Endometrial microvascular endothelial cells (primary cell): ENCODE data around the gene TMEM121B. TPM values are rescaled to one million over a fixed set of nuclear protein-coding genes. Genes with fewer than 3 reads are reported as not detected.

ENCODE experiments used
- in situ Hi-C: cut with HindIII; loops from 2 replicates; pipeline ENCODE4 v1.10.0; 2017; ENCODE audit warnings: low sequenced_read_pairs, low pct_unique_long_range_greater_than_20kb; ENCODE audit errors: inconsistent ontology term
- total RNA-seq: library from RNA; depleted of rRNA; stranded (reverse); fragments of >200 nt; gene quantifications from one replicate; pipeline ENCODE4 v1.2.3, GENCODE V29; 2015; ENCODE audit errors: inconsistent ontology term

The TMEM121B gene
- total RNA-seq, 1 donor from 2014 or later, result 0.46 TPM

GRCh38 chr22:17115236-17115635 is 5.9 kb downstream of the TMEM121B start:
- in situ Hi-C loops, result no loop called here

DNA sequence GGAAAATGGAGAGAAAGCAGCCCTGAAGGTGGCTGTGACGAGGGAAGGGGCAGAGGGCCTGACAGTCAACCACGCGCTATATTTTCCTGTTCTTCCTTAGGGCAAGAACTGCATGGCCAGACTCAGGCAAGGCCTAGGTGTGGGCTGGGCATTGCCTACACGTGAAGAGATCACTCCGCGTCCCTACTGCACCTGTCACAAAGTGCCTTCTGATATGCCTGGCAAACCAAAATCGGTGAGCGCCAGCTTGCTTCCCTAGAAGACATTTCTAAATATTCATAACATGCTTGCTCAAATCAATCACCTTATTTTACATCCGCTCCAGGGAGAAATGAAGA is 6.3 kb downstream of the TMEM121B start:
- in situ Hi-C loops, result no loop called here

DNA sequence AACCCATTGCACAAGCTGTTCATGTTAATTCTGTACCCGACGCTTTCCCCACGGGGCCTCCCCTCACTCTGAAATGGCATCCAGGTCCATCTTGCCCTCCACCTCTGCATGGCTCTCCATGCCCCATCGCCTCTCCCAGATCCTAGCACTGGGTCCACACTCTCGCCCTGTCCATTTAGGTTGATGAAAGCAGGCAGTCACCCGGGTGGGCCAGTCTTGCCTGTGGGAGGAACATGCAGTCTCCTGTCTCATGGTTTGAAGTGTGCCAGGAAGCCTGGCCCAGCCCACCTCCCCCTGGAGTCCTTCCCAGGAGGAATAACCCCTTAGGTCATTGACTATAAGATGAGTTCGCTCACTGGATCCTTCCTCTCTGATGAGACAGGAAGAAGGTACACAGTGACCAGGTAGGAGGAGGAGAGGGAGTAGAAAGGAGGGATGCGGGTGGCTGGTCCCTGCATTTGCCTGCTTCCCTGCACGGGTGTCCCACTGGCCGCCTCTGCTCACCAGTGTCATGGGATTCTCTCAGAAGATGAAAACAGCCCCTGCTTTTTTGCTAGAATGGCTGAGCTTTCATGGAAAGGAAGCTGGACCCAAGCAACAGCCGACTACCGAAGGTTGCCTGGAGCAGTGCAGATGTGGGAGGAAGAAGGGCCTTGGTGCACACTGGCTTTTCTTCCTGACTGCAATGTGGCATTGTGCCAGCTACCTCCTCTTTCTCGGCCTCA is 6.8 kb downstream of the TMEM121B start:
- in situ Hi-C loops, result no loop called here

GRCh38 chr22:17113600-17113999 is 7.6 kb downstream of the TMEM121B start:
- in situ Hi-C loops, result no loop called here

DNA sequence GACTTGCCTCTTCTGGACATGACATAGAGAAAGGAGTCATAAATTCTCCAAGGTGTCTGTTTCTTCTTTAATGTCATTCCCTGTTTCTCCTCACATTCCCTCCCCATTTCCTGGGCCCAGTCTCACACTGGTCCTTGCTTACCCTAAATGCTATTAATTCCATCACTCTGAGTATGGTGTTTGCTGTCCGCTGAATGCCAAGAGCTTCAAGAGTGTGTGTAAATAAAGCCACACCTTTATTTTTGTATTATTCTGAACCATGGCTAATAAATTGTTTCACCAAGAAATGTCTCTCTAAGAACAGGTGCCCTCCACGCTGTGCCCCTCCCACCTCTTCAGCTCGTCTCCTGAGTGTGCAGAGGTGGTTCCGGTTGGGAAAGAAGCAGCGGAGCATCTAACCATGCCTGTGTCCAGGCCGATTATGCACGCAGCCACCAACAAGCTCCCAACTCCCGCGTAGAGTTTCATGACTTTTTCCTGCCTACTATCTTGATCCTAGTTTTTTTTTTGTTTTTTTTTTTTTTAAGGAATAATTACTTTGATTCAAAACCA is 8.6 kb downstream of the TMEM121B start:
- in situ Hi-C loops, result no loop called here

DNA sequence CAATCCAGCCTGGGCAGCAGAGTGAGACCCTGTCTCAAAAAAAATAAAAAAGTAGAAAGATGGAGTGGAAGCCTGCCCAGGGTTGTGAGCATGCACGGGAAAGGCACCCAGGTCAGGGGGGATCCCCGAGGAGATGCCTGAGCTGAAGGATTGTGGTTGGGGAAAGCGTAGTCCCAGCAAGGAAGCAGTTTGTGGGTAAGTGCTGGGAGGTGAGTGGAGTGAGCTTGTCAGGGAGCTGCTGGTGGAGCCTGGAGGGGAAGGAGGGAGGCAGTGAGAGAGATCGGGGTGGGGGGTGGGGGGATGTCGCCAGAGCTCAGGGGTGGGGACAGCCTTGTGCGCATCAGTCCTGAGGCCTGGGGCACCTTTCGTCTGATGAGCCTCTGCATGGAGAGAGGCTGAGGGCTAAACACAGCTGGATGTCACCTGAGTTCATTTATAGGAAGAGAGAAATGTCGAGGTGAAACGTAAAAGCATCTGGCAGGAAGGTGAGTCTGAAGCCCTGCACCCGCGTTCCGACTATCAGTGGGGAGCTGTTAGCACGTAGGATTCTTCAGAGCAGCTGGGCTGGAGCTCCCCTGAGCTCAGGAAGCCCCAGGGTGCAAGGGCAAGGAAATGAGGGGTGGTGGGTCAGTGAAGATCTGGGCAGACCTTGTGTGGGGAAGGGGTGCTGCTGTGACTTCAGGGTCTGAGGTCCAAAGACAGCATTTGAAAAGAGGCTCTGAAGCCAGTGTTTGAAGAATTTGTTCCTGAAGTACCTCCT is 10.2 kb downstream of the TMEM121B start:
- in situ Hi-C loops, result no loop called here

GRCh38 chr22:17109976-17110375 is 11.2 kb downstream of the TMEM121B start:
- in situ Hi-C loops, result no loop called here

DNA sequence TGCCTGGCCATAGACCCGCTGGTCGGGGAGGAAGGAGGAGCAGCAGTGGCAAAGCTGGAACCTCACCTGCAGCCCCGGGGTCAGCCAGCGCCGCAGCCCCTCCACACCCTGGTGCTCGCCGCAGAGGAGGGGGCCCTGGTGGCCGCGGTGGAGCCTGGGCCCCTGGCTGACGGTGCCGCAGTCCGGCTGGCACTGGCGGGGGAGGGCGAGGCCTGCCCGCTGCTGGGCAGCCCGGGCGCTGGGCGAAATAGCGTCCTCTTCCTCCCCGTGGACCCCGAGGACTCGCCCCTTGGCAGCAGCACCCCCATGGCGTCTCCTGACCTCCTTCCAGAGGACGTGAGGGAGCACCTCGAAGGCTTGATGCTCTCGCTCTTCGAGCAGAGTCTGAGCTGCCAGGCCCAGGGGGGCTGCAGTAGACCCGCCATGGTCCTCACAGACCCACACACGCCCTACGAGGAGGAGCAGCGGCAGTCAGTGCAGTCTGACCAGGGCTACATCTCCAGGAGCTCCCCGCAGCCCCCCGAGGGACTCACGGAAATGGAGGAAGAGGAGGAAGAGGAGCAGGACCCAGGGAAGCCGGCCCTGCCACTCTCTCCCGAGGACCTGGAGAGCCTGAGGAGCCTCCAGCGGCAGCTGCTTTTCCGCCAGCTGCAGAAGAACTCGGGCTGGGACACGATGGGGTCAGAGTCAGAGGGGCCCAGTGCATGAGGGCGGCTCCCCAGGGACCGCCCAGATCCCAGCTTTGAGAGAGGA is 11.9 kb downstream of the TMEM121B start:
- in situ Hi-C loops, result no loop called here

DNA sequence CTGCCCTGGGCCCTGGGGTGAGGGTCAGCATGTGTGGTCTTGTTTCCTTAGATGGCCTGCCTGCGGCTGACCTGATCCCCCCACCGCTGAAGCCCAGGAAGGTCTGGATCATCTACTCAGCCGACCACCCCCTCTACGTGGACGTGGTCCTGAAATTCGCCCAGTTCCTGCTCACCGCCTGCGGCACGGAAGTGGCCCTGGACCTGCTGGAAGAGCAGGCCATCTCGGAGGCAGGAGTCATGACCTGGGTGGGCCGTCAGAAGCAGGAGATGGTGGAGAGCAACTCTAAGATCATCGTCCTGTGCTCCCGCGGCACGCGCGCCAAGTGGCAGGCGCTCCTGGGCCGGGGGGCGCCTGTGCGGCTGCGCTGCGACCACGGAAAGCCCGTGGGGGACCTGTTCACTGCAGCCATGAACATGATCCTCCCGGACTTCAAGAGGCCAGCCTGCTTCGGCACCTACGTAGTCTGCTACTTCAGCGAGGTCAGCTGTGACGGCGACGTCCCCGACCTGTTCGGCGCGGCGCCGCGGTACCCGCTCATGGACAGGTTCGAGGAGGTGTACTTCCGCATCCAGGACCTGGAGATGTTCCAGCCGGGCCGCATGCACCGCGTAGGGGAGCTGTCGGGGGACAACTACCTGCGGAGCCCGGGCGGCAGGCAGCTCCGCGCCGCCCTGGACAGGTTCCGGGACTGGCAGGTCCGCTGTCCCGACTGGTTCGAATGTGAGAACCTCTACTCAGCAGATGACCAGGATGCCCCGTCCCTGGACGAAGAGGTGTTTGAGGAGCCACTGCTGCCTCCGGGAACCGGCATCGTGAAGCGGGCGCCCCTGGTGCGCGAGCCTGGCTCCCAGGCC is 12.7 kb downstream of the TMEM121B start:
- in situ Hi-C loops, result no loop called here

DNA sequence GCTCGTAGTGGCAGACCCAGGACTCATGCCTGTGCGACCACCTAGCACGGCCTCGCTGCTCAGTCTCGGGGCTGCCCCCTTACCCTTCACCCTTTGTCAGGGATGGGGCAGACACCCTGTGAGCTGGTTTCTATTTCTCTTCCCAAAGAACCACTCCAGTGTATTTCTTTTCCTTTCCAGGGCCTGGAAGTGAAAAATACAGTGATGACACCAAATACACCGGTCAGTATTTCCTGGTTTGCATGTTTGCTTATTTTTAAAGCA is 13.7 kb downstream of the TMEM121B start:
- in situ Hi-C loops, result no loop called here

- in situ Hi-C loops, result no loop called here
Measured at GRCh38 chr22:17106785-17107546, 14.2 kb downstream of the TMEM121B start.

GRCh38 chr22:17106161-17106784 is 14.9 kb downstream of the TMEM121B start:
- in situ Hi-C loops, result no loop called here

GRCh38 chr22:17105143-17106129 is 15.7 kb downstream of the TMEM121B start:
- in situ Hi-C loops, result no loop called here

DNA sequence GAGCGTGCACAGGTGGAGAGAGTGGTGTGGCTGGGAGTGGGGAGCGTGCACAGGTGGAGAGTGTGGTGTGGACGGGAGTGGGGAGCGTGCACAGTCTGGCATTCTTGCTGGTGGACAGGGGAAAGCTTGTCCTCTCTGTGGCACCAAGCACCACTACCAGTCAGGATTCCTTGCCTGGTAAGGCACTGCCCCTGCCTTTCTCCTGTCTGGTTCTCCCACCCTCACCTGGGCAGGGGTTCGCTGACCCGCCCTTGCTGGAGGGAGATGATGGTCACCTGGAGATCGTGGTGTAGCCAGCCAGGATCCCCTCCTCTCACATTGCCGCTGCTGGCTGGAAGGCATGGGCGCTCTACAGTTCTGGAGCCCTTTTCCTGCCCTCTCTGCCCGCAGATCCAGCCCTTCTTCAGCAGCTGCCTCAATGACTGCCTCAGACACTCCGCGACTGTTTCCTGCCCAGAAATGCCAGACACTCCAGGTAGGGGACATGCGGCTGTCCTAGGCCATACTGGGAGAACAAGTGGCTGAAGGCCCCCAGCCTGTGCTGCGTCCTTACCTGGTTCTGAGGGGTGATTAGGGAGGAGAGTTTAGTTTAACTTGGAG is 16.7 kb downstream of the TMEM121B start:
- in situ Hi-C loops, result no loop called here

DNA sequence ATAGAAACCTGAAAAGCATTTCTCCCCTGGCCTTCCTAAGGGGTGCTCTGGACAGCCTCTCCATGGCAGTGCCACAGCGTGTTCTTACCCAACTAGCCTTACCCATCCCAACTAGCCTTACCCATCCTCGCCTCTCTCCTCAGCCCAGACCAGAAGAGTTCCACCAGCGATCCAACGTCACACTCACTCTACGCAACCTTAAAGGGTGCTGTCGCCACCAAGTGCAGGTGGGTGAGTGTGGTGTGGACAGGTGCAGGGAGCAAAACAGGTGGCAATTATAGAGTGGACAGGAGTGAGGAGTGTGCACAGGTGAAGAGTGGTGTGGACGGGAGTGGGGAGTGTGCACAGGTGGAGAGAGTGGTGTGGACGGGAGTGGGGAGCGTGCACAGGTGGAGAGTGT is 17.8 kb downstream of the TMEM121B start:
- in situ Hi-C loops, result no loop called here

GRCh38 chr22:17102297-17102667 is 18.9 kb downstream of the TMEM121B start:
- in situ Hi-C loops, result no loop called here
